Measurements from ENCODE around the gene TTC4. TPM values are rescaled to one million over a fixed set of nuclear protein-coding genes. Genes with fewer than 3 reads are reported as not detected.

Gene TTC4
- total RNA-seq (2022; extraction: Qiagen RNA extraction; ENCODE audit: low read depth), result 31.3 to 34.1 TPM (median 31.8 TPM) in 5 replicates

GRCh38 chr1:54715493-54716298 lies at the start of gene TTC4:
TTC4 (plus strand) TSS chr1:54715861; CDS start chr1:54715909, 48 bp downstream.

GRCh38 chr1:54764133-54764921 lies 48.7 kb downstream of the TTC4 start, which contains the start of gene PARS2:
PARS2 (minus strand) TSS chr1:54764523; CDS start chr1:54759161, 5,362 bp downstream.

Other genes with a start within 250 kb of the TTC4 start
- gene ACOT11, start 167.6 kb upstream of the TTC4 start, total RNA-seq (2022; extraction: Qiagen RNA extraction; ENCODE audit: low read depth), result 1.7 to 2.3 TPM (median 2.1 TPM) in 5 replicates
- gene FAM151A, start 92.3 kb upstream of the TTC4 start, total RNA-seq (2022; extraction: Qiagen RNA extraction; ENCODE audit: low read depth), result not detected in 5 replicates
- gene MROH7, start 74.1 kb upstream of the TTC4 start, total RNA-seq (2022; extraction: Qiagen RNA extraction; ENCODE audit: low read depth), result not detected in 5 replicates
- 4.0 to 5.3 TPM (median 5.1 TPM) in 5 replicates for gene PARS2, start 48.7 kb downstream of the TTC4 start, total RNA-seq (2022; extraction: Qiagen RNA extraction; ENCODE audit: low read depth)
- not detected in 5 replicates for gene TTC22, start 85.5 kb downstream of the TTC4 start, total RNA-seq (2022; extraction: Qiagen RNA extraction; ENCODE audit: low read depth)
- 39.6 to 43.4 TPM (median 42.6 TPM) in 5 replicates for gene DHCR24, start 171.3 kb downstream of the TTC4 start, total RNA-seq (2022; extraction: Qiagen RNA extraction; ENCODE audit: low read depth)

All from A549 treated with DMSO at 1 μM for 4 hours (cell line).